ENCODE measurements around the gene OXTR. TPM values are rescaled to one million over a fixed set of nuclear protein-coding genes. Genes with fewer than 3 reads are reported as not detected.

The OXTR gene
- total RNA-seq, 2 donors from 2014 or later = 0.24 to 1.8 TPM

GRCh38 chr3:8784676-8785435 is 15.4 kb upstream of the OXTR start:
- H3K27me3 ChIP-seq = no peaks in the 10 kb centered on the region
- H3K4me1 ChIP-seq = no peaks in the 10 kb centered on the region
- DNase-seq = no peak
- intact Hi-C loops (cut with DNase I) = no loop called here
- H3K9ac ChIP-seq (ENCODE audit: low read depth in 2 of 2, low read length in 2 of 2) = no peak overlapping the region
- no peak for TF ChIP-seq CTCF (IDR thresholded peaks at IDR 0.05)
- no peak overlapping the region for H3K27ac ChIP-seq
- H3K36me3 ChIP-seq = no peaks in the 10 kb centered on the region
- H3K4me3 ChIP-seq = no peak overlapping the region
- H3K9me3 ChIP-seq = no peaks in the 10 kb centered on the region

GRCh38 chr3:8780279-8780678 is 10.9 kb upstream of the OXTR start:
- TF ChIP-seq CTCF (IDR thresholded peaks at IDR 0.05) = no peak

GRCh38 chr3:8778475-8778874 is 9.1 kb upstream of the OXTR start:
- Histone ChIP-seq H3K36me3 (no peaks in the 10 kb centered on the region), H3K9me3 (no peaks in the 10 kb centered on the region), H3K4me1 (no peaks in the 10 kb centered on the region), H3K27me3 (no peaks in the 10 kb centered on the region), H3K27ac (no peak overlapping the region), H3K9ac (ENCODE audit: low read depth in 2 of 2, low read length in 2 of 2) (no peak overlapping the region), H3K4me3 (no peak overlapping the region)
- intact Hi-C loops (cut with DNase I) = no loop called here
- DNase-seq = no peak
- no peak for TF ChIP-seq CTCF (IDR thresholded peaks at IDR 0.05)

More at GRCh38 chr3:8780279-8780678, 10.9 kb upstream of the OXTR start:
- no peak overlapping the region for H3K4me3 ChIP-seq
- intact Hi-C loops (cut with DNase I) = no loop called here
- H3K4me1 ChIP-seq = no peaks in the 10 kb centered on the region
- no peak for DNase-seq
- no peaks in the 10 kb centered on the region for H3K9me3 ChIP-seq
- no peak overlapping the region for H3K27ac ChIP-seq
- no peaks in the 10 kb centered on the region for H3K27me3 ChIP-seq
- no peaks in the 10 kb centered on the region for H3K36me3 ChIP-seq
- H3K9ac ChIP-seq (ENCODE audit: low read depth in 2 of 2, low read length in 2 of 2) = no peak overlapping the region

GRCh38 chr3:8777978-8778267 is 8.5 kb upstream of the OXTR start:
- H3K27me3 ChIP-seq = no peaks in the 10 kb centered on the region
- TF ChIP-seq CTCF (IDR thresholded peaks at IDR 0.05) = no peak
- no peak overlapping the region for H3K4me3 ChIP-seq
- intact Hi-C loops (cut with DNase I) = no loop called here
- no peak overlapping the region for H3K9ac ChIP-seq (ENCODE audit: low read depth in 2 of 2, low read length in 2 of 2)
- no peak overlapping the region for H3K27ac ChIP-seq
- no peaks in the 10 kb centered on the region for H3K4me1 ChIP-seq
- no peaks in the 10 kb centered on the region for H3K36me3 ChIP-seq
- H3K9me3 ChIP-seq = no peaks in the 10 kb centered on the region
- no peak for DNase-seq

GRCh38 chr3:8777201-8777977 is 8.0 kb upstream of the OXTR start:
- H3K27me3 ChIP-seq = no peaks in the 10 kb centered on the region
- no peak for TF ChIP-seq CTCF (IDR thresholded peaks at IDR 0.05)
- intact Hi-C loops (cut with DNase I) = no loop called here

More at GRCh38 chr3:8777201-8777977, 8.0 kb upstream of the OXTR start:
- no peak for DNase-seq
- Histone ChIP-seq H3K4me3 (no peak overlapping the region), H3K4me1 (no peaks in the 10 kb centered on the region), H3K9ac (ENCODE audit: low read depth in 2 of 2, low read length in 2 of 2) (no peak overlapping the region), H3K36me3 (no peaks in the 10 kb centered on the region), H3K27ac (no peak overlapping the region), H3K9me3 (no peaks in the 10 kb centered on the region)

All from colonic mucosa (tissue), 4 donors.